Left ventricle myocardium inferior (tissue), 1 donor: ENCODE results near the gene KRTAP5-5. TPM values are rescaled to one million over a fixed set of nuclear protein-coding genes. Genes with fewer than 3 reads are reported as not detected.

Experiments
- DNase-seq: peaks from one replicate; pipeline ENCODE4 v3.0.0-alpha.2; 2020
- H3K27ac ChIP-seq: fragments of 200-600 bp; replicated peaks from 2 replicates; pipeline ENCODE4 v1.8.0; 2021
- H3K27me3 ChIP-seq: fragments of 200-600 bp; 2 replicates; pipeline ENCODE4 v1.8.0; 2021; ENCODE audit warnings: low read depth
- H3K36me3 ChIP-seq: fragments of 200-600 bp; 2 replicates; pipeline ENCODE4 v1.8.0; 2021
- H3K4me1 ChIP-seq: fragments of 200-600 bp; 2 replicates; pipeline ENCODE4 v1.8.0; 2021
- H3K4me3 ChIP-seq: fragments of 200-600 bp; 2 replicates; pipeline ENCODE4 v1.8.0; 2021; ENCODE audit warnings: mild to moderate bottlenecking, moderate library complexity
- H3K9me3 ChIP-seq: fragments of 200-600 bp; replicated peaks from 2 replicates; pipeline ENCODE4 v1.8.0; 2021
- CTCF ChIP-seq: fragments of 200-600 bp; IDR thresholded peaks from 2 replicates; pipeline ENCODE4 v1.8.0; 2021; ENCODE audit warnings: antibody characterized with exemption, mild to moderate bottlenecking, borderline replicate concordance
- intact Hi-C: fragments of 100-400 bp; cut with micrococcal nuclease; formaldehyde crosslinking; loops from one replicate; pipeline ENCODE4 v1.11.0; 2022
- total RNA-seq: library from RNA; stranded (reverse); fragmentation: NEBNext Ultra II Directional; extraction: Animal tissue kit (Norgen Biotek cat#: 25700); gene quantifications from one replicate; pipeline ENCODE4 v1.2.1, GENCODE V29; 2021
- donor health status: DM: no; HTN: yes; CAD: no; lungs with severe emphysema.

KRTAP5-5 gene
- total RNA-seq, 1 donor from 2014 or later, result not detected

GRCh38 chr11:1648653-1649420, 19.3 kb downstream of the KRTAP5-5 start:
- no peaks in the 10 kb centered on the region for H3K9me3 ChIP-seq
- H3K4me3 ChIP-seq, result no peak overlapping the region
- H3K36me3 ChIP-seq, result no peaks in the 10 kb centered on the region
- intact Hi-C loops, result no loop called here
- H3K27me3 ChIP-seq, result peaks cover 12% of the 10 kb centered on the region
- peaks cover 4% of the 10 kb centered on the region for H3K4me1 ChIP-seq
- DNase-seq, result no peak
- H3K27ac ChIP-seq, result no peak overlapping the region
- no peak for TF ChIP-seq CTCF

DNA sequence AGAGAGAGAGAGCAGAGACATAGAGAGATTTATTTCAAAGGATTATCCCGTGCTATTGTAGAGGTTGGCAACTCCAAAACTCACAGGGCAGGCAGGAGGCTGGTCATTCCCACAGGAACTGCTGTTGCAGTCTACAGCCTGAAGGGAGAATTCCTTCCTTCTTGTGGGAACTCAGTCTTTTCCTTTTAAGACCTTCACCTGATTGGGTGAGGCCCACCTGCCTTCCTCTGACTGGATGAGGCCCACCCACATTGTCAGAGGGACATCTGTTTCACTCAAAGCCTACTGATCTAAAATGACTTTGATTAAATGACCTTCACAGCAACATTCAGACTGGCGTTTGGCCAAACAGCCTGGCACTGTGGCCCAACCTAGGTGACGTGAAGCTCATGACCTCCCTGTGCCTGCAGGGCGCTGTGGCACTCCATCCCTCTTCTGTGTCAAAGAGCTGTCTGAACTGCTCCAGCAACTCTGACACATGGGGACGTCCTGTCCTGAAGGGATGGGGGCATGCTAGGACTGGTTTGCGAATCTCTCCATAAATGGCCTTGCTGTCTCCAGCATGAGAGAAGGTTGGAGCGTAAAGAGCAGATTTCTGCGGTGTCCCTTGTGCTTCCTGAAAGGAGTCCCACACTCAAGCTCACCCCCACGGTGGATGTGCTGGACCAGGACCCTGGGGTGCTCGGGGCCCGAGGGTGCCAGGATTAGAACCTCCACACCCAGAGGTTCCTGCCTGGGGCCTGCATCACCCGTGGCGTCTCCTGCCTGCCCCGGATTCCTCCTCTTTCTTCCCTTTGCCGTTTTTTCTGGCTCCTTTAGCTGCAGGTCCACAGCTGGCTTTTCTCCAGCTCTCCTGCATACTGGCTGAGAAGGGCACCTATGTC, 20.7 kb downstream of the KRTAP5-5 start:
- Histone ChIP-seq H3K27me3 (peaks cover 17% of the 10 kb centered on the region), H3K9me3 (no peaks in the 10 kb centered on the region), H3K36me3 (no peaks in the 10 kb centered on the region), H3K27ac (no peak overlapping the region), H3K4me3 (no peak overlapping the region), H3K4me1 (peaks cover 4% of the 10 kb centered on the region)
- intact Hi-C loops, result no loop called here
- TF ChIP-seq CTCF, result no peak
- DNase-seq, result no peak

- no peak overlapping the region for H3K4me3 ChIP-seq
- H3K27ac ChIP-seq, result no peak overlapping the region
- no peak for TF ChIP-seq CTCF
- intact Hi-C loops, result no loop called here
- H3K9me3 ChIP-seq, result no peaks in the 10 kb centered on the region
- H3K36me3 ChIP-seq, result no peaks in the 10 kb centered on the region
- no peak for DNase-seq
- peaks cover 23% of the 10 kb centered on the region for H3K27me3 ChIP-seq
- H3K4me1 ChIP-seq, result peaks cover 4% of the 10 kb centered on the region
Measured at GRCh38 chr11:1650918-1651262, 21.3 kb downstream of the KRTAP5-5 start.

DNA sequence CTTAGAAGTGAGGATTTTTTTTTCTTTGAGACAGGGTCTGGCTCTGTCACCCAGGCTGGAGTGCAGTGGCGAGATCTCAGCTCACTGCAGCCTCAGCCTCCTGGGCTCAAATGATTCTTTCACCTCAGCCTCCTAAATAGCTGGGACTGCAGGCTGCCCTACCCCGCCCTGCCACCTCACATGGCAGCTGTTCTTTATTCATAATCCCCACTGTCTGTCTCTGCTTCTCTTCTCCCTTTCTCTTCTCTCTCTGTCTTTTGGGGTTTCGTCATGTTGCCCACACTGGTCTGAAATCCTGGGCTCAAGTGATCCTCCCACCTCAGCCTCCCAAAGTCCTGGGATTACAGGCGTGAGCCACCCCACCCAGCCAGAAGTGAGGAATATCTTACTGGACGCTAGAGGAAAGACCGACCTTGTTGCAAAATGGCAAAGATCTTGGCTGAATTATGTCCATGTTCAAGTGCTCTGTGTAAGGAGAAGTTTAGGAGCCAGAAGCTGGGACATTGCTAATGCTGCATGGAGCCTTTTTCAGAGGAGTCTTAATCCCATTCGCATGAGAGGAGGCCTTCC, 21.9 kb downstream of the KRTAP5-5 start:
- Histone ChIP-seq H3K36me3 (no peaks in the 10 kb centered on the region), H3K9me3 (no peaks in the 10 kb centered on the region), H3K27ac (no peak overlapping the region), H3K27me3 (peaks cover 29% of the 10 kb centered on the region), H3K4me3 (no peak overlapping the region), H3K4me1 (peaks cover 4% of the 10 kb centered on the region)
- no peak for TF ChIP-seq CTCF
- intact Hi-C loops, result no loop called here
- no peak for DNase-seq

- no peak for TF ChIP-seq CTCF
- intact Hi-C loops, result no loop called here
- H3K36me3 ChIP-seq, result no peaks in the 10 kb centered on the region
- H3K9me3 ChIP-seq, result no peaks in the 10 kb centered on the region
- H3K4me1 ChIP-seq, result peaks cover 4% of the 10 kb centered on the region
- no peak overlapping the region for H3K27ac ChIP-seq
- H3K4me3 ChIP-seq, result no peak overlapping the region
- DNase-seq, result no peak
- H3K27me3 ChIP-seq, result peaks cover 32% of the 10 kb centered on the region
Measured at GRCh38 chr11:1652026-1652425, 22.5 kb downstream of the KRTAP5-5 start.
